Measurements from ENCODE around the gene NDFIP2.
"Not testable (repeated sequence)": the region's sequence is repeated elsewhere in the genome, so short reads cannot be mapped to it uniquely, and the experiment has no call there.

NDFIP2 gene

GRCh38 chr13:79589603-79590393 lies 108.8 kb downstream of the NDFIP2 start:
- DNase-seq (ENCODE audit: low read depth in 3 of 3, low spot score in 1 of 3) = no peak

- no peak for DNase-seq (ENCODE audit: low read depth in 3 of 3, low spot score in 1 of 3)
Measured at GRCh38 chr13:79590394-79590676, 109.4 kb downstream of the NDFIP2 start.

- no peak for DNase-seq (ENCODE audit: low read depth in 3 of 3, low spot score in 1 of 3)
Measured at GRCh38 chr13:79591493-79591892, 110.5 kb downstream of the NDFIP2 start.

DNA sequence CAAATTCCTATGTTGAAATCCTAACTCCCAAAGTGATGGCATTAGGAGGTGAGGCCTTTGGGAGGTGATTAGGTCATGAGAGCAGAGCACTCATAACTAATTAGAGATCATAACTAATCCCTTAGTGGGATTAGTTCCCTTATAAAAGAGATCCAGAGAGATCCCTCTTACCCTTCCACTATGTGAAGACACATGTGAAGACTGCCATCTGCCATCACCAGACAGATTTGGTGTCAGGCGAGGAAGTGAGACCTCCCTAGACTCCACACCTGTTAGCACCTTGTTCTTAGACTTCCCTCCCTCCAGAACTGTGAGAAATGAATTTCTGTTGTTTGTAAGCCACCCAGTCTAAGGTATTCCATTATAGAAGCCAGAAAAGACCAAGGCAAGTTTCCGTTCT lies 112.2 kb downstream of the NDFIP2 start:
- no peak for DNase-seq (ENCODE audit: low read depth in 3 of 3, low spot score in 1 of 3)

DNA sequence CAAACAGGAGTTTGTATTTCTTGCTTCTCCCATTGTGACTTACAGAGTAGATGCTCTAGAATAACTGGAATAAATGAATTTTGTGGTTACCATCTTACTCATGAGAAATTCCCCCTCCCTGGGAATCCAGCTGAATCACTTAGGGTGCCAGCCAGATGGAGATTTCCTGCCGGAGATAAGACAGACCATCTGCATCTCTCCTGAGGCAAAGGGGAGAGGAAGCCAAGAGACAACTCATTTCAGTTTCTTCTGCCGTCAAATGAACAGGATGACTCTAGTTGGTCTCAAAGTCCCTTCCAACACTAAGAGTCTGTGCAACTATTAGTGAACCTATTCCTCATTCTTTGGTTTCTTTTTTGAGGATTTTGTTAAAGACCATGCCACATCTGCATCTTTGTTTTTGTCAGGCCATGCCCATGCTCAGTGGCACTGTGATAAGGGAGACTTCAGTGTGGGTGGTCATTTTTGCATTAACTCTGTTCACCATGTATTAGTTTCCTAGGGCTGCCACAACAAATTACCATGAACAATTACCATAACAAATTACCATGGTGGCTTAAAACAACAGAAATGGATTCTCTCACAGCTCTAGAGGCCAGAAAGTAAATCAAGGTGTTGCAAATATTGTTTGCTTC lies 112.8 kb downstream of the NDFIP2 start:
- DNase-seq (ENCODE audit: low read depth in 3 of 3, low spot score in 1 of 3) = no peak

- not testable (repeated sequence) for DNase-seq (ENCODE audit: low read depth in 3 of 3, low spot score in 1 of 3)
Measured at GRCh38 chr13:79600146-79600545, 119.2 kb downstream of the NDFIP2 start.

- no peak for DNase-seq (ENCODE audit: low read depth in 3 of 3, low spot score in 1 of 3)
Measured at GRCh38 chr13:79602936-79603335, 122.0 kb downstream of the NDFIP2 start.

DNA sequence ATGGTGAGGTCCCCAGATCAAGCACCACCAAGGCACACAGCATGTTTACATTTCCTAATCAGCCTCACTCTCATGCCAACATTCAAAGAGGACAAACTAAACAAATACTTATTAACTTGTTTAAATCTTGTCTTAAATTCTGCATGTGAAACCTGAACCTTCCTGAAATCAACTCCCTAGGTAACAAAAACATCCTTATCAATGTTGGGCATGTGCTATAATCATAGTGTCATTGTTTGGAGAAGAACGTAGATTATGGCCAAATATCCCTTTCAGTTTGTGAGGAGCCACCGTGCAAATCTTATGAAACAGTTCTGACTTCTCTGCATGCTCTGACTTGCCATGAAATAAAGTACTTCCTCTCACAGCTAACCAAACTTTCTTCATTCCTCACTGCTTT lies 123.8 kb downstream of the NDFIP2 start:
- no peak for DNase-seq (ENCODE audit: low read depth in 3 of 3, low spot score in 1 of 3)

Measured in stimulated activated CD4-positive, alpha-beta T cell treated with anti-CD3 and anti-CD28 coated beads, TNF-alpha, amount 100 ng/mL, for 1 hour (primary cell).